ENCODE results near the gene CASP14.

- TF ChIP-seq, protein P1, sequence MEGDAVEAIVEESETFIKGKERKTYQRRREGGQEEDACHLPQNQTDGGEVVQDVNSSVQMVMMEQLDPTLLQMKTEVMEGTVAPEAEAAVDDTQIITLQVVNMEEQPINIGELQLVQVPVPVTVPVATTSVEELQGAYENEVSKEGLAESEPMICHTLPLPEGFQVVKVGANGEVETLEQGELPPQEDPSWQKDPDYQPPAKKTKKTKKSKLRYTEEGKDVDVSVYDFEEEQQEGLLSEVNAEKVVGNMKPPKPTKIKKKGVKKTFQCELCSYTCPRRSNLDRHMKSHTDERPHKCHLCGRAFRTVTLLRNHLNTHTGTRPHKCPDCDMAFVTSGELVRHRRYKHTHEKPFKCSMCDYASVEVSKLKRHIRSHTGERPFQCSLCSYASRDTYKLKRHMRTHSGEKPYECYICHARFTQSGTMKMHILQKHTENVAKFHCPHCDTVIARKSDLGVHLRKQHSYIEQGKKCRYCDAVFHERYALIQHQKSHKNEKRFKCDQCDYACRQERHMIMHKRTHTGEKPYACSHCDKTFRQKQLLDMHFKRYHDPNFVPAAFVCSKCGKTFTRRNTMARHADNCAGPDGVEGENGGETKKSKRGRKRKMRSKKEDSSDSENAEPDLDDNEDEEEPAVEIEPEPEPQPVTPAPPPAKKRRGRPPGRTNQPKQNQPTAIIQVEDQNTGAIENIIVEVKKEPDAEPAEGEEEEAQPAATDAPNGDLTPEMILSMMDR (IDR thresholded peaks at IDR 0.05; ENCODE audit: low read length) = no peak
- TF ChIP-seq EZH2 (IDR thresholded peaks at IDR 0.05; ENCODE audit: borderline replicate concordance, low read length) = no peak
Observed at GRCh38 chr19:15031675-15032074, 17.6 kb upstream of the CASP14 start.
